ENCODE measurements around the gene IMMP2L.

IMMP2L gene

GRCh38 chr7:111086532-111086931 is 475.8 kb downstream of the IMMP2L start:
- Histone ChIP-seq H3K4me1 (ENCODE audit: control insufficient read depth in 5 of 5, insufficient read depth in 5 of 5, low read length in 5 of 5) (peaks cover 0 to 14% (median 11%) of the 10 kb centered on the region in 5 donors), H3K27ac (ENCODE audit: low read depth, low read length) (no peak overlapping the region), H3K36me3 (ENCODE audit: control insufficient read depth in 5 of 5, insufficient read depth in 5 of 5, low read length in 5 of 5) (no peaks in the 10 kb centered on the region), H3K9ac (ENCODE audit: low read length in 5 of 5) (no peak overlapping the region), H3K9me3 (ENCODE audit: control insufficient read depth in 5 of 5, low read length in 5 of 5) (no peaks in the 10 kb centered on the region), H3K4me3 (ENCODE audit: low read depth in 1 of 5, low read length in 5 of 5) (no peak overlapping the region), H3K27me3 (ENCODE audit: control insufficient read depth in 5 of 5, insufficient read depth in 4 of 5, low read length in 5 of 5) (no peaks in the 10 kb centered on the region)

- Histone ChIP-seq H3K4me3 (ENCODE audit: low read depth in 1 of 5, low read length in 5 of 5) (no peak overlapping the region), H3K9me3 (ENCODE audit: control insufficient read depth in 5 of 5, low read length in 5 of 5) (no peaks in the 10 kb centered on the region), H3K27me3 (ENCODE audit: control insufficient read depth in 5 of 5, insufficient read depth in 4 of 5, low read length in 5 of 5) (no peaks in the 10 kb centered on the region), H3K9ac (ENCODE audit: low read length in 5 of 5) (no peak overlapping the region), H3K27ac (ENCODE audit: low read depth, low read length) (no peak overlapping the region), H3K36me3 (ENCODE audit: control insufficient read depth in 5 of 5, insufficient read depth in 5 of 5, low read length in 5 of 5) (no peaks in the 10 kb centered on the region), H3K4me1 (ENCODE audit: control insufficient read depth in 5 of 5, insufficient read depth in 5 of 5, low read length in 5 of 5) (peaks cover 0 to 2% (median 0%) of the 10 kb centered on the region in 5 donors)
Observed at GRCh38 chr7:111085356-111085755, 476.9 kb downstream of the IMMP2L start.

- Histone ChIP-seq H3K27ac (ENCODE audit: low read depth, low read length) (no peak overlapping the region), H3K36me3 (ENCODE audit: control insufficient read depth in 5 of 5, insufficient read depth in 5 of 5, low read length in 5 of 5) (no peaks in the 10 kb centered on the region), H3K4me1 (ENCODE audit: control insufficient read depth in 5 of 5, insufficient read depth in 5 of 5, low read length in 5 of 5) (no peaks in the 10 kb centered on the region), H3K9ac (ENCODE audit: low read length in 5 of 5) (no peak overlapping the region), H3K27me3 (ENCODE audit: control insufficient read depth in 5 of 5, insufficient read depth in 4 of 5, low read length in 5 of 5) (no peaks in the 10 kb centered on the region), H3K4me3 (ENCODE audit: low read depth in 1 of 5, low read length in 5 of 5) (no peak overlapping the region), H3K9me3 (ENCODE audit: control insufficient read depth in 5 of 5, low read length in 5 of 5) (no peaks in the 10 kb centered on the region)
Observed at GRCh38 chr7:111083413-111083812, 478.9 kb downstream of the IMMP2L start.

- H3K4me3 ChIP-seq (ENCODE audit: low read depth in 1 of 5, low read length in 5 of 5) = no peak overlapping the region
Observed at GRCh38 chr7:111082351-111082750, 479.9 kb downstream of the IMMP2L start.

DNA sequence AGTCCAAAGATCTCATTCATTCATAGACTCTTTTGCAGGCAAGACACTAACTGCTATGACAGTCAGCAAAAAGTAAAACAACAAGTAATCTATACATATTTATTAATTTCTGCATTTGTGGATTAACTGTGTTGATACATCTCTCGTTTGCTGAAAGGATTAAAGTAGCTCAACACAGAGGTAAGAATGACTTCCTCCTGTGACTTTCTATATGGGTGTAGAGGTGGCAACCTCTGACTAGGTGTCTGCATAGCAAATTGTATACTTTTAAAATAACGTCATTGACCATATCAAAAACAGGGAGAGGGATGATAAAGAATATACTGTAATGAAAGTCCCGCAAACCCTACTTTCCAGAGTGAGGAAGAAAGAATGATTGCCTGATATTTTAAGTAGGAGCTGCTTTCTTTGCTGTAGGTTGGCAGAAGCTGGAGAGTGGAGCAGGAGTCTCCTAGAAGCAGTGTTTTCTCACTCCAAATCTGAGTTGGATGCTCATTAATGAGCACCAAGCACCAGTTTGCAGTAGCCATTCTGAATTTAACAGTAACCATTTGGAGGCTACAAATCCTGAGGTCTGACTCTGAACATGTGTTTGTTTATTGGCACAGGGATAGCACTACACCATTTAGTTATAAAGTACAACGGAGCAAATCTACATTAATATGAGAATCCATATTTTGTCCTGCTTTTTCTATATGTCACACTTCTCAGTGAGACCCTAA is 480.6 kb downstream of the IMMP2L start:
- H3K27ac ChIP-seq (ENCODE audit: low read depth, low read length) = no peak overlapping the region
- peaks cover 0 to 16% (median 5%) of the 10 kb centered on the region in 5 donors for H3K4me1 ChIP-seq (ENCODE audit: control insufficient read depth in 5 of 5, insufficient read depth in 5 of 5, low read length in 5 of 5)
- no peaks in the 10 kb centered on the region for H3K9me3 ChIP-seq (ENCODE audit: control insufficient read depth in 5 of 5, low read length in 5 of 5)
- no peak overlapping the region for H3K9ac ChIP-seq (ENCODE audit: low read length in 5 of 5)
- no peaks in the 10 kb centered on the region for H3K36me3 ChIP-seq (ENCODE audit: control insufficient read depth in 5 of 5, insufficient read depth in 5 of 5, low read length in 5 of 5)
- no peaks in the 10 kb centered on the region for H3K27me3 ChIP-seq (ENCODE audit: control insufficient read depth in 5 of 5, insufficient read depth in 4 of 5, low read length in 5 of 5)
- no peak overlapping the region for H3K4me3 ChIP-seq (ENCODE audit: low read depth in 1 of 5, low read length in 5 of 5)

More at GRCh38 chr7:111082351-111082750, 479.9 kb downstream of the IMMP2L start:
- H3K27me3 ChIP-seq (ENCODE audit: control insufficient read depth in 5 of 5, insufficient read depth in 4 of 5, low read length in 5 of 5) = no peaks in the 10 kb centered on the region
- H3K27ac ChIP-seq (ENCODE audit: low read depth, low read length) = no peak overlapping the region
- peaks cover 0 to 9% (median 5%) of the 10 kb centered on the region in 5 donors for H3K4me1 ChIP-seq (ENCODE audit: control insufficient read depth in 5 of 5, insufficient read depth in 5 of 5, low read length in 5 of 5)
- H3K9ac ChIP-seq (ENCODE audit: low read length in 5 of 5) = no peak overlapping the region
- H3K36me3 ChIP-seq (ENCODE audit: control insufficient read depth in 5 of 5, insufficient read depth in 5 of 5, low read length in 5 of 5) = no peaks in the 10 kb centered on the region
- no peaks in the 10 kb centered on the region for H3K9me3 ChIP-seq (ENCODE audit: control insufficient read depth in 5 of 5, low read length in 5 of 5)

DNA sequence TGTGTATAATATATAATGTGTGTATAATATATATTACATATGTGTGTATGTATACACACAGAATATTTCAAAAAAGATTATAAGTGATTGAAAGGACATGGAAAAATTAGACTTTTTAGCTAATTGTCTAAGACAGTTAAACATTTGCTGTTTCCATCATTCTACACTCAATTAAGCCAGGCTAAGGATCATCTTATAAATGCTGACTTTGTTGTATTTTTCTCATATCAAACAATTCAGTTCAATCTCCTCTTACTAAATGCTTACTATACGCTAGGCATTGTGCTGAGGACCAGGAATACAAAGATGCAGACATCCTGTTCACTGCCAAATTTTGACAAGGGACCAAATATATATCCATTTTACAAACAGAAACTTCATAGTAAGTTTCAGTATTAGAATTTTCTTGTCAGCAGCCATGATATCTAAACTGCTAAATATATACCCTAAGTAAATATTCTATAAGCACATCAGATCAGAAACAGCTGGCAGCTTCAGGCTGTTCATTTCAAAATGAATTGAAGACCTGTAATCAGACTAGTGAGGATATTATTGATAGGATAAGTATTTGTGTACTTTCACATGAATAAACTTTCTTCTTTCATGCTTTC is 481.7 kb downstream of the IMMP2L start:
- Histone ChIP-seq H3K4me3 (ENCODE audit: low read depth in 1 of 5, low read length in 5 of 5) (no peak overlapping the region), H3K9ac (ENCODE audit: low read length in 5 of 5) (no peak overlapping the region), H3K4me1 (ENCODE audit: control insufficient read depth in 5 of 5, insufficient read depth in 5 of 5, low read length in 5 of 5) (peaks cover 0 to 19% (median 5%) of the 10 kb centered on the region in 5 donors), H3K27me3 (ENCODE audit: control insufficient read depth in 5 of 5, insufficient read depth in 4 of 5, low read length in 5 of 5) (no peaks in the 10 kb centered on the region), H3K9me3 (ENCODE audit: control insufficient read depth in 5 of 5, low read length in 5 of 5) (no peaks in the 10 kb centered on the region), H3K36me3 (ENCODE audit: control insufficient read depth in 5 of 5, insufficient read depth in 5 of 5, low read length in 5 of 5) (no peaks in the 10 kb centered on the region), H3K27ac (ENCODE audit: low read depth, low read length) (no peak overlapping the region)

- Histone ChIP-seq H3K36me3 (ENCODE audit: control insufficient read depth in 5 of 5, insufficient read depth in 5 of 5, low read length in 5 of 5) (no peaks in the 10 kb centered on the region), H3K9ac (ENCODE audit: low read length in 5 of 5) (peak overlapping the region in 1 of 5 donors; percentile 26), H3K4me1 (ENCODE audit: control insufficient read depth in 5 of 5, insufficient read depth in 5 of 5, low read length in 5 of 5) (peaks cover 0 to 38% (median 15%) of the 10 kb centered on the region in 5 donors), H3K4me3 (ENCODE audit: low read depth in 1 of 5, low read length in 5 of 5) (no peak overlapping the region), H3K9me3 (ENCODE audit: control insufficient read depth in 5 of 5, low read length in 5 of 5) (no peaks in the 10 kb centered on the region), H3K27ac (ENCODE audit: low read depth, low read length) (peak overlapping the region; percentile 15), H3K27me3 (ENCODE audit: control insufficient read depth in 5 of 5, insufficient read depth in 4 of 5, low read length in 5 of 5) (no peaks in the 10 kb centered on the region)
Observed at GRCh38 chr7:111077001-111077400, 485.3 kb downstream of the IMMP2L start.

DNA sequence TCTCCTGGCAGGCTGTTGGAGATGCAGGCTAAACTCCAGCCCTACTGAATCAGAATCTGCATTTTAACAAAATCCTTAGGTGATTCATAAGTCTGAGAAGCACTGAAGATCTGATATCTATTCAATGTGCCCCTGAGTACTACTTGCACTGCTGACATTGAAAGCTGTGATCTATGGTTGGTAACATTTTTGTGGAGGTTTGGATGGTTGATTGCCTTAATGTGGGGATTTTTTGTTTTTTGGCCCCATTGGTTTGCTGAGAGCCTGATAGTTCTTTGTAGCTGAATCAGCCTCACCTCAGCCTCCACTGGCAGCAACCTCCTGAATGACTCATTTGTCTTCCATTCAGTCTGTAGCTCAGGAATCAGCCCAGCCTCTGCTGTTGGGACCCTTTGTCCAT is 486.1 kb downstream of the IMMP2L start:
- Histone ChIP-seq H3K27me3 (ENCODE audit: control insufficient read depth in 5 of 5, insufficient read depth in 4 of 5, low read length in 5 of 5) (no peaks in the 10 kb centered on the region), H3K9me3 (ENCODE audit: control insufficient read depth in 5 of 5, low read length in 5 of 5) (no peaks in the 10 kb centered on the region), H3K36me3 (ENCODE audit: control insufficient read depth in 5 of 5, insufficient read depth in 5 of 5, low read length in 5 of 5) (no peaks in the 10 kb centered on the region), H3K4me3 (ENCODE audit: low read depth in 1 of 5, low read length in 5 of 5) (no peak overlapping the region), H3K27ac (ENCODE audit: low read depth, low read length) (peak overlapping the region; percentile 15), H3K9ac (ENCODE audit: low read length in 5 of 5) (no peak overlapping the region), H3K4me1 (ENCODE audit: control insufficient read depth in 5 of 5, insufficient read depth in 5 of 5, low read length in 5 of 5) (peaks cover 0 to 40% (median 15%) of the 10 kb centered on the region in 5 donors)

DNA sequence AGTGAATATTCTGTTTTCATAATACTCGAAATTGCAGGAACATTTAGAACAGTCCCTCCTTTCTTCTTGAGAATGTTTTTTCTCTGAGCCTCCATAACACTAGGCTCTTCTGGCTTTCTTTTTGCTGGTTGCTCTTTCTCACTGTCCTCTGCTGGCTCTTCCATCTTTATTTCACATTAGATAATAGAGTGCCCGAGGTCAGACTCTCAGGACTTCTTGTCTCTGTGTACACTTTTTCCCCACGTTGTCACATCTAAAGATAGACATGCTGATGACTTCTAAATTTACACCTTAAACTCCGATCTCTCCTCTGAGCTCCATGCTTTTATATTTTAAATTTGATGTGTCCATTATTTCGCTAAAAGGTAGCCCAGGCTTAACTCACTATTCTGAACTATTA is 486.8 kb downstream of the IMMP2L start:
- H3K27me3 ChIP-seq (ENCODE audit: control insufficient read depth in 5 of 5, insufficient read depth in 4 of 5, low read length in 5 of 5) = no peaks in the 10 kb centered on the region
- H3K4me3 ChIP-seq (ENCODE audit: low read depth in 1 of 5, low read length in 5 of 5) = no peak overlapping the region
- H3K4me1 ChIP-seq (ENCODE audit: control insufficient read depth in 5 of 5, insufficient read depth in 5 of 5, low read length in 5 of 5) = peaks cover 0 to 43% (median 15%) of the 10 kb centered on the region in 5 donors
- H3K27ac ChIP-seq (ENCODE audit: low read depth, low read length) = no peak overlapping the region
- H3K36me3 ChIP-seq (ENCODE audit: control insufficient read depth in 5 of 5, insufficient read depth in 5 of 5, low read length in 5 of 5) = no peaks in the 10 kb centered on the region
- no peak overlapping the region for H3K9ac ChIP-seq (ENCODE audit: low read length in 5 of 5)
- no peaks in the 10 kb centered on the region for H3K9me3 ChIP-seq (ENCODE audit: control insufficient read depth in 5 of 5, low read length in 5 of 5)

DNA sequence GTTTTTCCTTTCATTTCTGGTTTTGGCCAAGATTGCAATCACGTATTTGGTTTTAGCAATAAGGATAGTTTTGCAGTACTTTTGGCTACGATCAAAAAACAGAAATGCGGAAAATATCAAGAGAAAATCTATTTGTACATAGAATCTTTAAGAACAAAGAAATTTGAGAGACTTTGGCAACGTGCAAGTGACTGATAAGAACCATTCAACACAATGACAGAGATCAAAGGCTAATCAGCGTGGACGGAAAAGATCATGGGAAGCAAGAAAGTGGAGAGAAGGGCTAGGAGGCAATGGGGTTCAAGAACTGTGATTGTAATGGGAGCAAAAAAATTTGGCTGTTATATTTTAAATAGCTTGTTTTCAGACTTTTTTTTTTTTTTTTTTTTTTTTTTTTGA is 487.5 kb downstream of the IMMP2L start:
- Histone ChIP-seq H3K4me1 (ENCODE audit: control insufficient read depth in 5 of 5, insufficient read depth in 5 of 5, low read length in 5 of 5) (peaks cover 0 to 48% (median 15%) of the 10 kb centered on the region in 5 donors), H3K4me3 (ENCODE audit: low read depth in 1 of 5, low read length in 5 of 5) (no peak overlapping the region), H3K36me3 (ENCODE audit: control insufficient read depth in 5 of 5, insufficient read depth in 5 of 5, low read length in 5 of 5) (no peaks in the 10 kb centered on the region), H3K9me3 (ENCODE audit: control insufficient read depth in 5 of 5, low read length in 5 of 5) (no peaks in the 10 kb centered on the region), H3K9ac (ENCODE audit: low read length in 5 of 5) (no peak overlapping the region), H3K27ac (ENCODE audit: low read depth, low read length) (peak overlapping the region; percentile 51), H3K27me3 (ENCODE audit: control insufficient read depth in 5 of 5, insufficient read depth in 4 of 5, low read length in 5 of 5) (no peaks in the 10 kb centered on the region)
